PC-9 (cell line): ENCODE measurements around the gene CDH22.

Experiments used
- CTCF ChIP-seq: fragments of 200-600 bp; sonication (generic); conservative IDR thresholded peaks from 2 replicates; pipeline ENCODE4 v1.6.1; 2017; ENCODE audit warnings: mixed run types, antibody characterized with exemption, mild to moderate bottlenecking, moderate library complexity
- EZH2 ChIP-seq: fragments of 200-600 bp; sonication (generic); IDR thresholded peaks from 2 replicates; pipeline ENCODE4 v1.8.0; 2017; ENCODE audit warnings: antibody characterized with exemption, low read depth

DNA sequence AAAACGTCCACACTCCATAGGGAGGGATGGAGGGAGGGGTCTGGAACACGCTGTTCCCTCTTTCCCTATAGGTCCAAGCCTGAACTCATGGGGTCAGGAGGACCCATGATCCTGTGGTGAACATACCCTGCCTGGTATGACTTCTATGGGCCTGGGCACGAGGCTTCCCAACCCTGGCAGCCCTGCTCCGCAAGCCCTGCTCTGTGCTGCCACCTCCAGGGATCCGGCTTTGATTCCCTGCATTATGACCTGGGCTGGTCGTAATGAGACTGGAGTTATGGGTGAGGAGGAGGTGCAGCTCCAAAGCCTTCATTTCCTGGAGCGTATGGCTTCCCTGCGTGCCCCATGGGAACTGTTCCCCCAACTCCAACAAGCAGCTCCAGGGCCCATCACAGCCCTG, 54.9 kb downstream of the CDH22 start:
- no peak; the same call in 1 of the 2 replicates for TF ChIP-seq CTCF
- TF ChIP-seq EZH2: no peak
